ENCODE results near the gene SBF2. TPM values are rescaled to one million over a fixed set of nuclear protein-coding genes. Genes with fewer than 3 reads are reported as not detected.

Gene SBF2
- total RNA-seq, 1 donor from 2014 or later, result 39.5 TPM

DNA sequence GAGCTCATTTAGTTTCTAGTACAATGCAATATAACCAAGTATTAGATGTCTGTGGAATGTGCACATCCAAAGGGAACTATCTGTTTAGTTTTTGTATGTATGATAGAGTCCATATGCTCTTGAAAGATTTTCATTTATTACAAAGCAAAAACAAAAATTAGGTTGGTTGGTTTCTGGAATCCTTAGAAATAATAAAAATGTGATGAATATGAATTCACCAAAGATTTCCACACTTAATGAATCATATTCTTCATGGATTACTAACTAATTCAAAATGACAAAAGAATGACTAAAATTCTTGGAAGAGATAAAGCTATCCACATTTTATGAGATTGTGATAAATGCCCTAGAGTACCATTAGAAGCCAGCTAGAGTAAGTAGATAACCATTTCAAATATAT, 261.1 kb downstream of the SBF2 start:
- TF ChIP-seq, protein P1, sequence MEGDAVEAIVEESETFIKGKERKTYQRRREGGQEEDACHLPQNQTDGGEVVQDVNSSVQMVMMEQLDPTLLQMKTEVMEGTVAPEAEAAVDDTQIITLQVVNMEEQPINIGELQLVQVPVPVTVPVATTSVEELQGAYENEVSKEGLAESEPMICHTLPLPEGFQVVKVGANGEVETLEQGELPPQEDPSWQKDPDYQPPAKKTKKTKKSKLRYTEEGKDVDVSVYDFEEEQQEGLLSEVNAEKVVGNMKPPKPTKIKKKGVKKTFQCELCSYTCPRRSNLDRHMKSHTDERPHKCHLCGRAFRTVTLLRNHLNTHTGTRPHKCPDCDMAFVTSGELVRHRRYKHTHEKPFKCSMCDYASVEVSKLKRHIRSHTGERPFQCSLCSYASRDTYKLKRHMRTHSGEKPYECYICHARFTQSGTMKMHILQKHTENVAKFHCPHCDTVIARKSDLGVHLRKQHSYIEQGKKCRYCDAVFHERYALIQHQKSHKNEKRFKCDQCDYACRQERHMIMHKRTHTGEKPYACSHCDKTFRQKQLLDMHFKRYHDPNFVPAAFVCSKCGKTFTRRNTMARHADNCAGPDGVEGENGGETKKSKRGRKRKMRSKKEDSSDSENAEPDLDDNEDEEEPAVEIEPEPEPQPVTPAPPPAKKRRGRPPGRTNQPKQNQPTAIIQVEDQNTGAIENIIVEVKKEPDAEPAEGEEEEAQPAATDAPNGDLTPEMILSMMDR (conservative IDR thresholded peaks at IDR 0.05), result no peak
- Mint-ChIP-seq H3K27me3 (no peaks in the 10 kb centered on the region), H3K4me1 (ENCODE audit: unreplicated experiment) (no peaks in the 10 kb centered on the region), H3K27ac (no peak overlapping the region), H3K4me3 (no peak overlapping the region), H3K9me3 (no peaks in the 10 kb centered on the region), H3K36me3 (peaks cover 10% of the 10 kb centered on the region)
- DNase-seq (ENCODE audit: extremely low spot score, unreplicated experiment), result no peak

DNA sequence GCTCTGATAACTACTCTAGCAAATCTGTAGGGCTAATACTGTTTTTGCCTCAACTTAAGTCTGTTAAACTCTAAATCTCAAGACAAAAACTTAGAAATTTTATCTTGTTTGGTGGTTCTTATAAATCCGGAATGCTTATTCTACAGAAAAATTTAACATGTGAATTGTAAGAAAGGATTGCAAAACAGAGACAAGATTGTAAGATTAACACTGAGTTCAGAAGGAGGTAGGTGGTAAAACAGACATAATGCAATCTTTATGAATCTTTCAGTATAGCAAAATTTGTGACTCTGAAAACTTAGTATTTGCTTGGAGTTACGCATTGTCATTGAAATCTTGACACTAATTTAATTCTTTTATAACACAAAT, 263.9 kb downstream of the SBF2 start:
- H3K4me1 Mint-ChIP-seq (ENCODE audit: unreplicated experiment), result no peaks in the 10 kb centered on the region
- no peak overlapping the region for H3K27ac Mint-ChIP-seq
- no peaks in the 10 kb centered on the region for H3K27me3 Mint-ChIP-seq
- H3K36me3 Mint-ChIP-seq, result peaks cover 15% of the 10 kb centered on the region
- no peak for DNase-seq (ENCODE audit: extremely low spot score, unreplicated experiment)
- TF ChIP-seq, protein P1 (conservative IDR thresholded peaks at IDR 0.05), result no peak
- H3K9me3 Mint-ChIP-seq, result no peaks in the 10 kb centered on the region
- H3K4me3 Mint-ChIP-seq, result no peak overlapping the region

DNA sequence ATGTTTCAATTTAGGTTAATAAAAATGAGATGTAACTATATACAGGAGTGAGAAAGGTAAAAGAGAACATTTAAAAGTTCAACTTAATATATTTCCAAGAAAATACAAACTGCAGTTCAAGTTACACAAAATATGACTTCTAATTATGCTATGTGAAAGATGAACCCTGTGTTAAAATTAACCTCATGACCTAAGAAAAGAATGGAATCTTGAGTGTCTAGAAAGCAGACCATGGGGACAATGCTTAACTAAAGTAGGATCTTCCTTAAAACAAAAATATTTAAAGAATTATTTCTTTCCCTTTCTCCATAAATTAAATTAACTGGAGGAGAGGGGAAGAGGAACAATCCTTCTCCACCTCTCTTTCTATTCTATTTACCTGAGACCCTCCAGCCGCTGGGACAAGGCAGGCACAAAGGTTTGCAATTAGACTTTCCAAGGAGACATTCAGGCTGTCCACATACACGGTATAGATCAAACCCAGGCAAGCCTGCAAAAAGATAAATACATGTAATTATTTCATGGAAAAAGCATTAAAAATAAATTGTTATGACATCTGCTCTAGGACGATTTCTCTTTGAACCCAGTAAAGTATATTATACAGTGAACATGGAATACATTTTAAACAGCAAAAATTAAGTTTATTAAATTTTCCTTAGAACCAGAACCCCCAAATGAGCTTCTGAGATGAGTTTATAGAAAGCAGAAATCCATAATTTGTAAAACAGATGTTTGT, 264.5 kb downstream of the SBF2 start:
- Mint-ChIP-seq H3K36me3 (peaks cover 15% of the 10 kb centered on the region), H3K9me3 (no peaks in the 10 kb centered on the region), H3K4me1 (ENCODE audit: unreplicated experiment) (no peaks in the 10 kb centered on the region), H3K4me3 (no peak overlapping the region), H3K27me3 (no peaks in the 10 kb centered on the region), H3K27ac (no peak overlapping the region)
- DNase-seq (ENCODE audit: extremely low spot score, unreplicated experiment), result no peak
- TF ChIP-seq, protein P1 (conservative IDR thresholded peaks at IDR 0.05), result no peak

DNA sequence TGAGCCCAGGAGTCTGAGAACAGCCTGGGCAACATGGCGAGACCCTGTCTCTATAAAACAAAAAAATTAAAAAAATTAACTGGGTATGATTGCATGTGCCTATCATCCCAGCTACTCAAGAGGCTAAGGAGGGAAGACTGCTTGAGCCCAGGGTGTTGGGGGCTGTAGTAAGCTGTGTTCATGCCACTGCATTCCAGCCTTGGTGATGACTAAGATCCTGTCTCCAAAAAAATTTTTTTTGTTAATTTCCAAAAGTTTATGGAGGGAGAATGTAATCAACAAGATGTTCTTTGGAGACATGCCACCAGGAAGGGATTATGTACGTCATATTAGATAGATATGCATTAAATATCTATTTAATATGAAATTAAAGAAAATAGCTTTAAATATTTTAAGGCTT, 267.5 kb downstream of the SBF2 start:
- DNase-seq (ENCODE audit: extremely low spot score, unreplicated experiment), result no peak
- H3K4me3 Mint-ChIP-seq, result no peak overlapping the region
- TF ChIP-seq, protein P1 (conservative IDR thresholded peaks at IDR 0.05), result no peak
- H3K27me3 Mint-ChIP-seq, result no peaks in the 10 kb centered on the region
- H3K36me3 Mint-ChIP-seq, result peaks cover 15% of the 10 kb centered on the region
- H3K27ac Mint-ChIP-seq, result no peak overlapping the region
- no peaks in the 10 kb centered on the region for H3K9me3 Mint-ChIP-seq
- no peaks in the 10 kb centered on the region for H3K4me1 Mint-ChIP-seq (ENCODE audit: unreplicated experiment)

DNA sequence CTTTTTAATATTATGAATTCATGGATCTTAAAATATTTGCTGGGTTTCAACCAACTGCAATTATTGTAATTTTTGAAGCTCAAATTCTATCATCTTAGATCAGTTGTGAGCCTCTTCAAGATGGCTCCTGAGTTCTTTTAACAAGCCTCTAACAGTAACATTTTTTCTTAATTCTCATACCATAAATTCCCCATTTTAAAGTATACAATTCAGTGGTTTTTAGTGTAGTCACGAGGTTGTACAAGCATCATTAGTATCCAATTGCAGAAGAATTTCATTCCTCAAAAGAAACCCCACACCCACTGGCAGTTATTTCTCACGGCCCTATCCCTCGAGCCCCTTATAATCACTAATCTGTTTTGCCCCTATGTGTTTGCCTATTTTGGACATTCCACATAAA, 270.8 kb downstream of the SBF2 start:
- H3K27me3 Mint-ChIP-seq, result no peaks in the 10 kb centered on the region
- H3K4me1 Mint-ChIP-seq (ENCODE audit: unreplicated experiment), result peaks cover 12% of the 10 kb centered on the region
- TF ChIP-seq, protein P1 (conservative IDR thresholded peaks at IDR 0.05), result no peak
- H3K4me3 Mint-ChIP-seq, result no peak overlapping the region
- H3K9me3 Mint-ChIP-seq, result no peaks in the 10 kb centered on the region
- H3K27ac Mint-ChIP-seq, result no peak overlapping the region
- no peak for DNase-seq (ENCODE audit: extremely low spot score, unreplicated experiment)
- H3K36me3 Mint-ChIP-seq, result peaks cover 11% of the 10 kb centered on the region
